HG02938 (cell line): ENCODE measurements around the gene GSTA3.
"Not testable (repeated sequence)": the region's sequence is repeated elsewhere in the genome, so short reads cannot be mapped to it uniquely, and the experiment has no call there.

ENCODE experiments used
- ATAC-seq: cut with Tn5 transposase; IDR thresholded peaks from one replicate; pipeline ENCODE4 v1.9.1; 2021; ENCODE audit warnings: mild to moderate bottlenecking, moderate library complexity; ENCODE audit not compliant: unreplicated experiment

GSTA3 gene

DNA sequence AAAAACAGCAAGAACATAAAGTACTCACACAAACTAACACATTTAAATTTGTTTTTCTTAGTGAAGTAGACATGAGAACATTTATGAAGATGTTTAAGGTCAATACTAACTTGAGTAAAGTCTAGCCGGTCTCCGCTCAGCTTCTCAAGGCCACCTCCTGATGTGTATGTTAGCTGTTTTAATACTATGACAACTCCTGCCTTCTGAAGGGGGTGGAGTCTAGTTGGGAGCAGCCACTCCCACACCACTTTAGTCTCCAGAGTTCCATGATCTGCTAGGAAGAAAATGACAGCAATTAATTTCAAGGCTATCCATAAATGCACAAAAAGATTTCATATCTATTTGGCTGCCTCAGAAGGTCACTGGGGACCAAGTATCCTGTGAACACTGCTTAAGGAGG lies at the start of gene GSTA3:
TSS of gene GSTA3 (minus strand) at position 168 of the 400 bp plus-strand sequence. CDS start 3,864 bp downstream, outside the sequence.
- no peak for ATAC-seq

DNA sequence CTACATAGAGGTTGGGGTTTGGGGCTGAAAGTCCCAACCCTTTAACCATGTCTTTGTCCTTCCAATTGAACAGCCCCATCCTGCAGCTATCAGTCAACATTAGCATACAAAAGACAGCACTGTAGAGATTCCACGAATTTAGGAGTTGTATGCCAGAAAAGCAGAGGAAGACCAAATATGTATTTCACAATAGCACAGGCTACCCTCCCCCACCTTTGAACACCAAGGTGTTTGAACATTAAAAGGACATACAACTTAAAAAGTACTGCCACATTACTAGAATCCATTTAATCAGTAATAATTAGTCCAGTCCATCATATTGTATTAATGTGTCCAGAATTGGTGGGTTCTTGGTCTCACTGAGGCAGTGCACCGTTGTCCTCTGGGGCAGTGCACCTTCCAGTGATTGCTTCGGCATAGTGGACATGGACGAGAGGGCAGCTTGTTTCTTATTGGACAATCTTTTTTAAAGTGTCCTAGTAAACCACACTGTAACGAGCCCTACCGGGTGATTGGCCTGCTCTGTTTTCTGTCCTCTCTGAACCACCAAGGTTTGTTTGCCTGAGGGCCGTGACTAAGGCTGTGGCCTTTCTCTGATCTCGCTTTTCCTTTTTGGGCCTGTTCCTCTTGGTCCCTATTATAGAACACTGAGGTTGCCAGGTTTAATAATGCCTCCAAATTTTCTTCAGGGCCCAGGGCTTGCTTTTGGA lies 49.2 kb upstream of the GSTA3 start:
- ATAC-seq: no peak

DNA sequence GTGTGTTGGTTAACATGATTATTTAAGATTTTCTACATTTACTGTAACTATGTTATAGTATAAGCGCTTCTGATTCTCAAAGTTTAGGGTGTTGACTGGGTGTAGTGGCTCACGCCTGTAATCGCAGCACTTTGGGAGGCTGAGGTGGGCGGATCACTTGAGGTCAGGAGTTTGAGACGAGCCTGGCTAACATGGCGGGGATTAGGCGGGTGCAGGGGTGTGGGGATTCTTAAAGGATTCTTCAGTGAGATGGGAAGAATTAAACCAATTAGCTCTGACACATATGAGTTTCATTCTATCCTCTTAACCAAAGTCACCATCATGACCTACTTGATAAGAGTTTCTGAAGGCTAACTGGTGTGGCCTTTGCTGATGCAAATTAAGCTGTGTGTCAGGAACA lies 46.4 kb upstream of the GSTA3 start:
- ATAC-seq: no peak

DNA sequence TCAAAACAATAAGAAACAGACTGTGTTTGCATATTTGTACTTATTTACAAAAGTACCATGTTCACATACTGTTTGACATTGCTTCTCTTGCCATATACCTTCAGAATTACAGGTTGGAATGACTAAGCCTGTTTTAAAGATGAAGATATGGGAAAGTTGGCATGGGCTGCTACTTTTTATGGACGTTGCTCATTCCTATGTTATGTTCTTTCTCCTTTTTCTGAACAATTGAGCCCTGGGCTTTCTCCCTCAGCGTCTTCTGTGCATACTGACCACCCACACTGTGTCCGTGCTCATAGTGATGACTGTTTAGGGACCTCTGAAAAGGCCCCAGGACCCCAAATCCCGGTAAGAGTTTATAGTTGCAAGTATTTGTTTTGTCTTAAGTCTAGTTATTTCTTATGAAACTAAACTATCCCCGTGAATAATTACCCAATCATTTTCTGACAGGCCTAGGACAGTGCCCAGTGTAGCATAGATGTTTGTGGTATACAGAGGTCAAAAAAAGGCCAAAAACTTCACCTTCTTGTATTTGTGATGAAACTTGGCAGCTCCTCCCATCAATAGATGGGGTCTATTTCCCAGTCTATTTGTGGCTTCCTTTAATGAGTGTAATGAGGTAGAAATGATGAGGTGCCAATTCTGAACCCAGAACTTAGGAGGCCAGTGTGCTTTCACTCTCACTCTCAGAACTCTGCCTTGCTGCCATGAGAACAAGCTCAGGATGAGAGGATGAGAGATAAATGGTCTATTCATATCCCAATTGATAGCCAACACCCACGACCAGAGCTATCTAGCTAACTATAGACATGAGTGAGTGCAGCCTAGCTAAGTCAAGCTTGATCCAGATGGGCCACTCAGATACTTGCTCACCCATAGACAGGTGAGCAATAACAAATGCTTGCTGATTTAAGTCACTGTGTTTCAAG lies 44.7 kb upstream of the GSTA3 start:
- ATAC-seq: no peak

DNA sequence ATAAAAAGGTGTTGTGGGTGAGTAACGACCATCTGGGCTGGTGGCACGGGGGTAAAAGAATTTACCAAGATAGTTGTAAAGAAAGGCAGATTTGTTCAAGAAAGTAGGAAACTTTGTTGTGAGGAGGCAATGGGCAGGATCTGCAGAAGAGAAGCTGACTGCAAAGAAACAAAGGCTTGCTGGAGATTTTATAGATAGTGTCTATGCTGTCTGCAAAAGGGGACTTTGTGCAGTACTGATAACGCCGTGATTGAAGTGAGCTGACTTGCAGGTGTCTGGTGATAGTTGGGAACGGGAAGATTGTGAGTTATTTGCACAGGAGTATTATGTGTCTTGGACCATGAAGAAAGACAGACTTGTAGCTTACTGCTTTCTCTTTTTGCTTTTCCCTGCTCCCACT lies 36.8 kb upstream of the GSTA3 start:
- no peak for ATAC-seq

DNA sequence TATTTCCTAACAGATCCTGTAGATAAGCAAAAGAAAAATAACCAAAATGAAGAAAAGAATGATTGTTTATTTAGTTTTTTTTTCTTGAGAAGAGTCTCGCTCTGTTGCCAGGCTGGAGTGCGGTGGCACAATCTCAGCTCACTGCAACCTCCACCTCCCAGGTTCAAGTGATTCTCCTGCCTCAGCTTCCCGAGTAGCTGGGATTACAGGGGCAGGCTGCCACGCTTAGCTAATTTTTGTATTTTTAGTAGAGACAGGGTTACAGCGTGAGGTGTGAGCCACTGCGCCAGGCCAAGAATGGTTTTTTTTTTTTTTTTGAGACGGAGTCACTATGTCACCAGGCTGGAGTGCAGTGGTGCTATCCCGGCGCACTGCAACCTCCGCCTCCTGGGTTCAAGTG lies 33.3 kb upstream of the GSTA3 start:
- not testable (repeated sequence) for ATAC-seq

DNA sequence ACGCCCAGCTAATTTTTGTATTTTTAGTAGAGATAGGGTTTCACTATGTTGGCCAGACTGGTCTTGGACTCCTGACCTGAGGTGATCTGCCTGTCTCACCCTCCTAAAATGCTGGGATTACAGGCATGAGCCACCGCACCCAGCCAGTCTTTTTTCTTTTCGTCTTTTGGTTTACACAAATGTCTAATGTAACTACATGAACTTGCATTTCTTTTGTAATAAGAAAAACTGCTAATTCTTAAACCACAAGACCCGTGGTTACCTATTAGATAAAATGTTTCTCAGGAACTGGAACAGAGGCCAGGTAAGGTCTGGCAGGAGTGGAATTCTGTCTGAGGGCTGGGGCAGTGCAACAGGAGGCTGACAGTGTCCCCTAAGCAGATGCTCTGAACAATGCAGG lies 32.7 kb upstream of the GSTA3 start:
- ATAC-seq: no peak

DNA sequence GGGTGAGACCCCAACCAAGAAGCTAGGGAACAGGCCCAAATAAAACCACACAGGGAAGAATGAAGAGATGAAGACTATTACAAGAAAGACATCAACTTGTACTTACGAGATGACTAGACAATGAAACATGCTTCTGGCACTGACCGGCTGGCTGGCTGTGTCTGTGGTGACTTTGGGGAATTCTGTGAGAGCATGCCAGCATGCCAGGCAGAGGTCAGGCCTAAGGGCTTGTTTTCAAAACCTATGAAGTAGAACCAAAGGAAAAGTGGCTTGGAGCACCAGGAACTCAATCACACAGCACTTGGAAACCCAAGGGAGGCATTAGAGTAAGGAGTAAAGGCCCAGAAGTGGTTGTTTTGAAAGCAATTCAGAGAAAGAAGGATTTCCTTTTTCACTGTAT lies 28.4 kb upstream of the GSTA3 start:
- no peak for ATAC-seq

DNA sequence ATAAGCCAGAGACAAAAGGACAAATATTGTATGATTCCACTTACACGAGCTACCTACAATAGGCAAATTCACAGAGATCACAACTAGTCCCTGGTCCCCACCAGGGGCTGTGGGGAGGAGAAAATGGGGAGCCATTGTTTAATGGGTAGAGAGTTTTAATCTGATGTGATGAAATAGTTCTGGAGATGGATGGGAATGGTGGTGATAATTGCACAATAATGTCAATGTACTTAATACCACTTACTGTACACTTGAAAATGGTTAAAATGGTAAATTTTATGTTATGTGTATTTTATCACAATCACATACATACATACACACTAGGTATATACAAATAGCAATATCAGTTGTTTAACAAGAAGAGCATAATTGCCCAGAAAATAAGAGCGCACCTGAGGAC lies 24.3 kb upstream of the GSTA3 start:
- no peak for ATAC-seq

DNA sequence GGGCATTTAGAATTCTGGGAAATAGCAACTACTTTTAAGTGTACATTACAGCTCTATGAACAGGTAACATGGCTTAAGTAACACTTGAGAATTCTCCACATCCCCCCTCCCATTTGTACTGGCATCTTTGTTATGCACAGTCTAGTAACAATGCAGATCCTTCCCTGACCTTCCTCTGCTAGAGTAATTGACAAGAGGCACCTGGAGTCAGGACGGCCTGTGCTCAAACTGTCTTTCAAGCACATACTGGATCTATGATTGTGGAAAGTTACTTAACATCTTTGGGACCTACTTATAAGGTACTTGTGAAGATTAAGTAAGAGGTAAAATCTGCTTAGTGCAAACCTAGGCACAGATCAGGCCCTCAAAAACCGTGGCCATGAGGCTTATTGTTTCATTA lies 21.9 kb upstream of the GSTA3 start:
- ATAC-seq: no peak

DNA sequence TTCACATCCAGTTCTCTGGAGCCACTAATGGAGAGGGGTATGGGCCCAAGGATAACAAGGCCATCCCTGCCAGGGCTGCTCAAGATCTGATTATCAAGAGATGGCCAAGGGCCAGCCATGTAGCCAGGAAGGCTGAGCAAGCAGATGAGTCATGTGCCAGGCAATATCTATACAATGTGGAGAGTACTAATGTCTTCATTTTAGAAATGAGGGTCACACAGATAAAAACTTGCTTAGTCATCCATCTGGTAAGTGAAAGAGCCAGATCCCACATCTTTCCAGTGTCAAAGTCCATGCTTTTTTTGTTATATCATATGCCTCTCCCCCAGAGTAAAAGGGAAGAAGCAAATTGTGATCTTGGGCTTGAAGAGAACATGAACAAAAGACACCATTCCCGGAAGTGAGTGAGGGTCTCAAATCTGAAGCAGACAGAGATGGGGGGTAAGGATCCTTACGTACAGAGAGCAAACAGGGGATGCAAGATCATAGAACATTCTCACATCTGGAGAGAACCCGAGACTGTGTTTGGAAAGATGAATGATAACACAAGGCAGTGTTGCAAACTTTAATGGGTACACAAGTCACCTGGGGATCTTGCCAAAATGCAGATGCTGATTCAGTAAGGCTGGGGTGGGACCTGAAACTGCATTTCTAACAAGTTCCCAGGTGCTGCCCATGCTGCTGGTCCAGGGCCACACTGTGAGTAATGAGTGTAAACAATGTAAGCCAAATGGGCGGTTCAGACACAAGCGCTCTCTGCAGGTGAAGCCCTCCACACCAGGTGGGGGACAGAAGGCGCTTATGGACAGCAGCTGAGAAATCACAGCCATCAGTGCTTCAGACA lies 20.0 kb upstream of the GSTA3 start:
- ATAC-seq: no peak

DNA sequence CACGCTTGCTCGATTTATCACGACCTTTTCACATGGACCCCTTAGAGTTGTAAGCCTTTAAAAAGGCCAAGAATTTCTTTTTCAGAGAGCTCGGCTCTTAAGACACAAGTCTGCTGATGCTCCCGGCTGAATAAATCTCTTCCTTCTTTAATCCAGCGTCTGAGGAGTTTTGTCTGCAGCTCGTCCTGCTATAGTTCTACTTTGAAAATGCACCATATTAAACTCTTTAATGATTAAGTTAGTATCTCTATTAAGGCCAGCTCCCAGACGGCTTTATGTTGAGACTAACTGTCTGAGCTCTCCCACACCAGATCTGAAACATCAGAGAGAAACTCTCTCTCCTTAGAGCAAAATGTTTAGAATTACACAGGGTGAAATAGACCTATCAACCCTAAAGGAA lies 18.0 kb upstream of the GSTA3 start:
- ATAC-seq: no peak

DNA sequence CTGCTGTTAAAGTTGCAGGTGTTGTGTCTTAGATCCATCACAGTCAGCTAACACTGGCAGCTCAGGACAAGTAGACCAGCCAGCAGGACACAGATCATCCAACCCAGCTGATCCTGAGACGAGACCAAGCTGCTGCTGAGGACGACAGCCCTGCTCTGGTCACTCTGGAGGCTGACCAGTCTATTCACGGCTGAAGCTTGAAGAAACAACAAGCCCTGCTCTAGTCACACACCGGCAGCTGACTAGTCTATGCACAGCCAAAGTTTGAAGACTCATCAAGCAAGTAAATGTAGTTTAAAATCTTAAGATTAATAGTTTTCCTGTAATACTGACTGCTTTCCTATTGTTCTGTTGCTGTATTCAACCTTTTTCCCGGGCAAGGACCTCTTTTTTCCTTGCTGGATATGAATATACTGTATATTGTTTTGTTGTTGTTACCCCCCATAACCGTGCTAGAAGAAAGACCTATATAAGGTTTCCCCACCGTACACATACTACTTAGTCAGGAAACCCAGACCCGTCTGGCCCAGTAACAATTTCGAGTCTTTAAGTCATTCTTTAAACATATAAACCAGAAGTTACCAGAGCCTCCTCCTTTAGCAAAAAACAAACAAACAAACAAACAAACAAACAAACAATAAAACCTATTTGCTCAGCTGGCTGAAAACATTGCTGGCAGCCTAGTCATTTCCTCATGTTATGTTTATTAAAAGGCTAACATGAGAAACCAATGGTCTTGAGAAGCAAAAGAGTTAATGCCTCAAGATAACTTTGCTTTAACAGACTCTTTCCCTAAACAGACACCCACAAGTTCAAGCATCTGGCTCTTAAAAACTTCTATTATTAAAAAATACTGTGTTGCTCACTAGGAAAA lies 16.7 kb upstream of the GSTA3 start:
- no peak for ATAC-seq

DNA sequence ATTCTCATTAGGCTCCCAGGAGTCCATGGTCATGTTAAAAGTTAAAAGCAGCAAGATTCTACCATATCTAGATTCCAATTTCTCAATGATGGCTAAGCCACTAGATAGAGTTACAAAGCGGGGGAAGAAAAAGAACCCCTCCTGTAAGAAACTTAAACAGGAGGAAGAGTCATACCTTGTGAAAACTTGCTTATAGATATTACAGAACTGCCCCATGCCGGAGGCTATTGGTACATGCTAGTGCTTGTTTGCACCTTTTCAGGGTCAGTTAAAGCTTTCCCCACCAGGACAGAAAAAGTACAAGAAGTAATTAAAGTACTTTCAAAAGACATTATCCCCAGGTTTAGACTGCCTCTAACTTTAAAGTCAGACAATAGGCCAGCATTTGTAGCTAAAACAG lies 15.5 kb upstream of the GSTA3 start:
- no peak for ATAC-seq

DNA sequence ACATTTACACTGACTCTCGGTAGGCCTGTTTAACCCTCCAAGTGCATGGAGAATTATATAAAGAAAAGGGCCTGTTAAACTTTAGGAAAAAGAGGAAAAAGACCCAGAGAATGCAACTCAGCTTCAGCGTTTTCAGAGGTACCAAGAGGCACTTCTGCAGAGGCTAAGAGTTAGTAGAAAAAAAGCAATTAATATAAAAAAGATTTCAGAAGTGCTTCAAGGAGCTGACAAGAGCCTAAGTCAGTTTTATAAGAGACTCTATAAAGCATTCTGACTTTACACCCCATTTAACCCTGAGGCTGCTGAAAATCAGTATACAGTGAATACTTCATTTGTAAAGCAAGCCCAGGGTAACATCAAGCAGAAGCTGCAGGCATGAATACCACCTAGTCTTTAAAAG lies 14.2 kb upstream of the GSTA3 start:
- ATAC-seq: not testable (repeated sequence)

DNA sequence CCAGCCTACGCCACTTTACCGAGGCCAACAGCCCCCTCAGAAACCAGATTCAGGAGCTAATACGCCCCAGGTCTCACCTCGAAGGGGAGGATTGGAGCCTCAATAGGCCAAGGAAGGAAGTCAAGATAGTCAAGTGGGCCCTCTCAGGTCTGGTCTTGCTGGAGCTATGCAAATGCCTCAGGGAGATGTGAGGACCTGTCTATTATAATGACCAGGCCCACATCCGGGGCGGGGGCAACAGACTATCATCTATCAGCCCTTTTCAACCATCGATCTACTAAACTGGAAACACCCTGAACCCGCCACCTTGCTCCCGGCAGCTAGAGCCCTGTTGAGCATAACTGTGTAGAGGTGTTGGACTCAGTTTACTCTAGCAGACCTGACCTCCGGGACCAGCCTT lies 12.7 kb upstream of the GSTA3 start:
- ATAC-seq: no peak

DNA sequence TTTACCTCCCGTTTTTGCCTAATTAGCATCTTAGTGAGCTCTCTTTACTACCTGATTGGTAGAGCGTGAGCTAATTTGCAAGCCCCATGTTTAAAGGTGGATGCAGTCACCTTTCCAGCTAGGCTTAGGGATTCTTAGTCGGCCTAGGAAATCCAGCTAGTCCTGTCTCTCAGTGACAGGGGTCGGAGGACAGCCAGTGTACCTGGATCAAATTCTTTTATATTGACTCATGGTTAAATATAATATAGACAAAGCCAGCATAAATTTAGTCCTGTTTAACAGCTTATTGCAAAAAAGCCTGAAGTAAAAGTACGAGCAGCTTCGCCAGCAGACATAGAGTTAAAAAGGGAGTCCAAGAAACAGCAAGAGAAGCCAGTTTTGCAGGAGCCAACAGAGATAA lies 12.2 kb upstream of the GSTA3 start:
- ATAC-seq: no peak

DNA sequence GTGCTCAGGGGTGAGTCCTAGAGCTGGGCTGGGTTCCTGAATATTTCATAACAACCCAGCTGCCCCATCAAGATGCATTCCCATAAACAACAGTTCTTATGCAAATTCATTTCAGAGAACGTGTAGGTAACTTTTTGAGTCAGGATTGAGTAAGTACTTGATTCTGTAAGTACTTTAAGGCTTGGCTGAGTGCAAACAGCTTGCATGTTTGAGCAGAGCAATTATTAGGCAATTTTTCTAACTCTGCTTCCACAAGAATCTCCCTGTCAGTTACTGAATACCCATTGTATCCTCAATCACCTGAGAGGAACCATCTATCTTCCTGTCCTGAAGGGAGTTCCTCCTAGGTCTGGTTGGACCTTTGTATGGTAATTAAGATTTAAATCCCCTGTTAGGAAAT lies 10.0 kb upstream of the GSTA3 start:
- ATAC-seq: not testable (repeated sequence)

DNA sequence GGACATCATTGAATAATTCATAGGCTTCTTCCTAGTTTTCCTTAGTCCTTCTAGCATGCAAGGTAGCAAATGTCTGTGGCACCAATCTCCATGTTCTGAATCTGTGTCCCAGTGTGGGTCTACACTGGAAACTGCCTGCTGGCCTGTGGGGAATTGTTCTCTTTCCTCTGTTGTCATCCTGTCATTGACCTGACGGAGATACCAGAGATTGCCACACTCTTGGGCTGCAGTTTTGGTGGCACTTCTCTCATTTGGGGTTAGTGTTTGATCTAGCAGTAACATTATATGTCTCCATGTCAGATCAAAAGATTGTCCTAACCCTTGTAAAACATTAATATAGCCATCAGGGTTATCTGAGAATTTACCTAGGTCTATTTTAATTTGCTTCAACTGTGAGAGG lies 9.3 kb upstream of the GSTA3 start:
- ATAC-seq: not testable (repeated sequence)

DNA sequence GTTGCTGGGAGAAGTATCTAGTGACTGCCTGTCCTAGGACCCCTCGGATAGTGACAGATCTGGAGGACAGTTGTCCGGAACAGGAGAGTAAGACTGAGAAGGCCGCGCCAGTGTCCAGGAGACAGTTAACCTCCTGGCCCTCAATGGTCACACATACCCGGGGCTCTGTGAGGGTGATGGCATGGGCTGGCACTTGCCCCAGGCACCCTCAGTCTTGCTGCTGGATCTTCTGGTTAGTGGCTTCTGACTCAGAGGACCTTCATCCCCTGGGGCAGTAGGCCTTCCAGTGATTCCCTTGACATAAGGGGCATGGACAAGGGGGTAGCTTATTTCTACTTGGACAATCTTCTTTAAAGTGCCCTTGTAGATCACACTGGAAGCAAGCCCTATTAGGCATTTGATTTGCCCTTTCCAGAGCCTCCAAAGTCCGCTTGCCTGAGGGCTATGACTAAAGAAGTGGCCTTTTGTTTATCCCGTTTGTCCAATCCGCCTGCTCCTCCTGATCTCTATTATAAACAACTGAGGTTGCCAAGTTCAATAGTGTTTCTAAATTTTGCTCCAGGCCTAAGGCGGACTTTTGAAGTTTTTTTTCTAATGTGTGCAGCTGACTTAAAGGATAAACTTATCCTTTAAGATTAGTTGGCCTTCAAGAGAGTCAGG lies 8.7 kb upstream of the GSTA3 start:
- ATAC-seq: not testable (repeated sequence)
